Measurements from ENCODE around the gene ABCA13.
A peak's percentile ranks its signal among the peaks of the same experiment; 100 is the strongest.

The ABCA13 gene

DNA sequence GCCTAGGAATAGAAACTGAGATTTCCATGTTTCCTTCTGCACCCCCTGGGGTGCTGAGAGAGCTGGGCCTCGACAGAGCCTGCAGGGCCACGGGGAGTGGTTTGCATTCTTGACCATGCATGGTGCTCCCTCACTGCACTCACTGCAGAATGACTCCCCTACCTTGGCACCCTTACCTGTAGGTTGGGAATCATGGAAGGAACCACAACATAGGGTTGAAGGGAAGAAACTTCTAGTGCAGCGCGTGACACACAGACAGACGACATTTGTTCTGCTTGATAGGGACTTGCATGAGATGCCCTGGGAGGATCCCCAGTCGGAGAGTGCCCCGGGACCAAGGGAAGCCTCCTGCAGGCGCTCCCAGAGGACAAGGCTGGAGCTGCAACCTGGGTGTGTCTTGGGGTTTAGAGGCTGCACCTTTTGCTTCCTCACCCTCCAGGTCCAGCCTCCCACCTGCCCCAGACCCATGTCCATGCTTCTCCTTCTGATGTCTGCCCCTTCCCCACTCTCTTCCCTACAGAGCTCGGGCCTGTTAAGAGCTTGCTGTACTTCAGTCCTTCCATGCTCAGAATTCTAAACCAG is 245.2 kb downstream of the ABCA13 start:
- no peak overlapping the region for H3K4me3 ChIP-seq (ENCODE audit: low read depth, low read length)
- DNase-seq (ENCODE audit: low read depth), result no peak
- TF ChIP-seq, protein P1, sequence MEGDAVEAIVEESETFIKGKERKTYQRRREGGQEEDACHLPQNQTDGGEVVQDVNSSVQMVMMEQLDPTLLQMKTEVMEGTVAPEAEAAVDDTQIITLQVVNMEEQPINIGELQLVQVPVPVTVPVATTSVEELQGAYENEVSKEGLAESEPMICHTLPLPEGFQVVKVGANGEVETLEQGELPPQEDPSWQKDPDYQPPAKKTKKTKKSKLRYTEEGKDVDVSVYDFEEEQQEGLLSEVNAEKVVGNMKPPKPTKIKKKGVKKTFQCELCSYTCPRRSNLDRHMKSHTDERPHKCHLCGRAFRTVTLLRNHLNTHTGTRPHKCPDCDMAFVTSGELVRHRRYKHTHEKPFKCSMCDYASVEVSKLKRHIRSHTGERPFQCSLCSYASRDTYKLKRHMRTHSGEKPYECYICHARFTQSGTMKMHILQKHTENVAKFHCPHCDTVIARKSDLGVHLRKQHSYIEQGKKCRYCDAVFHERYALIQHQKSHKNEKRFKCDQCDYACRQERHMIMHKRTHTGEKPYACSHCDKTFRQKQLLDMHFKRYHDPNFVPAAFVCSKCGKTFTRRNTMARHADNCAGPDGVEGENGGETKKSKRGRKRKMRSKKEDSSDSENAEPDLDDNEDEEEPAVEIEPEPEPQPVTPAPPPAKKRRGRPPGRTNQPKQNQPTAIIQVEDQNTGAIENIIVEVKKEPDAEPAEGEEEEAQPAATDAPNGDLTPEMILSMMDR (IDR thresholded peaks at IDR 0.05; ENCODE audit: control insufficient read depth, extremely low read depth, insufficient read depth), result no peak

DNA sequence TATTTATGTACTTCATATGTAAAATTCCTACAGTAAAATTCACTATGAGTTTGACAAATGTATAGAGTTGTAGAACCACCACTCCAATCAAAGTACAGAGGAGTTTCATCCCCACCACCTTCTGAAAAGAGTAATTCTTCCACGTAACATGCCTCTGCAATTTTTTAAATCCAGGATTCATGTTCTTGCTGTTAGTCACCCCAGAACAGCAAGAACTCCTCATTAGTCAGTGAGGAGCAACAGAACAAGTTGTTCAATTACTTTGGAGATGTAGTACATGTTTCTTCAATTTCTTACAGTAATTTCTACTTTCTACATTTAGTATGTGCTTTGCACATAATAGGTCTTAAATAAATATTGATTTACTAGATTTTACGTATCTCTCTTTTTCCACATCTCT is 248.1 kb downstream of the ABCA13 start:
- TF ChIP-seq, protein P1 (IDR thresholded peaks at IDR 0.05; ENCODE audit: control insufficient read depth, extremely low read depth, insufficient read depth), result no peak
- DNase-seq (ENCODE audit: low read depth), result no peak

DNA sequence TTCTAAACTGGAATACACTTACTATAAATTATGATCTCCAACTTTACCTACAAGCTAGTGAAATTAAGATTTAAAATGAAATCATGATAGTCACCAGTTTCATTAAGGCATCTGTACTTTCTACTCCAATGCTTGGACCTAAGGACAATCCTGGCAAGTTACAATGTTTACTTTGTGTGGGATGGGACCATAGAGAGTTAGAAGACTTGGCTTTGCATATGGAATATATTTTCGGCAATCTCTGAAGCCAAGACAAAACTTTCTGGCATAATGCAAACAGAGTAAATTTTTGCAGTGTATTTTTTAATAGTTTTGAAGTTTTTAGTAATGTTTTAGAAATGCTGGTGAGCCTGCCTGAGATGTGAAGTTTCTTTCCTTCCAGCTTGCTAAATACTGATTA is 248.9 kb downstream of the ABCA13 start:
- TF ChIP-seq, protein P1 (IDR thresholded peaks at IDR 0.05; ENCODE audit: control insufficient read depth, extremely low read depth, insufficient read depth), result no peak

More for the DNA sequence above, 248.1 kb downstream of the ABCA13 start:
- no peak overlapping the region for H3K4me3 ChIP-seq (ENCODE audit: low read depth, low read length)

DNA sequence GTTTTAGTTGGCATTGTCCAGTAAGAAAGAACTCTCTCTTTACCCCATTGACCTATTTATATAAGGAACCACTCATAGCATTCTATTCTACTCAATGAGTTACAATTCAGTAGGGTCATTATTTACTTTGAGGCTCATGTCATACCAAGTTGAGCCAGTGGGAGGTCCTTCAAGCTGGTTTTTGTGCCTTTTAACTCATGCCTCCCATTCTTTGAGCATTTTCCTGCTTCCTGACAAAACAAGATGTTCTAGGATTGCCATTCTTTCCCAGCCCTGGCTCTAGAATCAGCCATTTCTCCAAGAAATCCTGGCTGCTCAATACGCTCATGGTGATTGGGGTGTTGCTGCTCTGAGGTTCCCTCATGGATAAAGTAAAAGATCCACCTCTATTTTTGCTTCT is 250.1 kb downstream of the ABCA13 start:
- no peak overlapping the region for H3K4me3 ChIP-seq (ENCODE audit: low read depth, low read length)
- no peak for DNase-seq (ENCODE audit: low read depth)
- TF ChIP-seq, protein P1 (IDR thresholded peaks at IDR 0.05; ENCODE audit: control insufficient read depth, extremely low read depth, insufficient read depth), result no peak

More for the DNA sequence above, 248.9 kb downstream of the ABCA13 start:
- no peak for DNase-seq (ENCODE audit: low read depth)
- no peak overlapping the region for H3K4me3 ChIP-seq (ENCODE audit: low read depth, low read length)

DNA sequence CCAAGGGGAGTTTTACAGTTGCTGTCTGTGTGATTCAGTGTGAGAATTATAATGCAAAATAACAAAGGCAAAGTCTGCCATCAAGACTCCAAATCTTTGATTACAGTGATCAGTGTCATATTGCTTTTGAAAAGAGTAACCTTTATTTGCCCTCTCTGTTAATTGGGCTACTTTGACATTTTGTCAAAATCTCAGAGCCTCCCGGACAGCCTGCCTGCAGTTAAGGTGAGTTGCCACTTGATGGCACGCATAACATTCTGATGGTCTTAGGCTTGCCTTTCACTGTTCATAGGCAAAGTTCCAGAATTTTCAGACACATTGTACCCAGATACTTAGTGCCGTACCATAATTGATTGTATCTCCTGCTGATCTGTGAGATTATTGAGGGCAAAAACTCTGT is 253.5 kb downstream of the ABCA13 start:
- DNase-seq (ENCODE audit: low read depth), result peak; percentile 39

DNA sequence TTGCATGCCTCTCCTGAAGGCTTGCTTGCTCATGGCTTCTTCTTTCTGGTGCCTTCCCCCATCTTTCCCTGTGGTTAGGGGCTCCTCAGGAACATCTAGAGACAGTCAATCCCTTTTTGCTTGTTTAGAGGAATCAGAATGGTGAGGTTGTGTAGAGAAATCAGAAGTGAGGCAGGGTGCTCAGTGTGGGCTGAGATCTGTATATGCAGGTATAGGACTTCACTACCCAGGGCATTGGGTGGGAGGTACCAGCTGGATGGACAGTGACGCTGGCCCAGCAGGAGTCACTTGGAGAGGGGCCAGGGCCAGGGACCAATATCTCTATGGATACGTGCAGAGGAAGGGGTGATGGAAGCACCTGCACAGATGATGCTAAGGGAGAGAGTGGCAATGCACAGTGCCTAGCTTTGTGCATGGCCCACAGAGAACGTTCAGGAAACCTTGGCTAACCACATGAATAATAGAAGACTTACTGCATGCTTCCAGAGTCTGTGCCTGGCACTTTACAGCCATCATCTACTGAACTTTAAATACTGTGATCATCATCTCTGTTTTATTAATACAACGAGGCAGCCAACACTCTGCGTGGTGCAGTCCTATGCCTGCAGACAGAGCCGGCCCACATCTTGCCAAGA is 255.2 kb downstream of the ABCA13 start:
- no peak for DNase-seq (ENCODE audit: low read depth)
- no peak overlapping the region for H3K4me3 ChIP-seq (ENCODE audit: low read depth, low read length)
- TF ChIP-seq, protein P1 (IDR thresholded peaks at IDR 0.05; ENCODE audit: control insufficient read depth, extremely low read depth, insufficient read depth), result no peak

More for the DNA sequence above, 253.5 kb downstream of the ABCA13 start:
- H3K4me3 ChIP-seq (ENCODE audit: low read depth, low read length), result no peak overlapping the region
- TF ChIP-seq, protein P1 (IDR thresholded peaks at IDR 0.05; ENCODE audit: control insufficient read depth, extremely low read depth, insufficient read depth), result peak; percentile 91

All from LNCaP clone FGC (cell line).